Measurements from ENCODE around the gene FMR1. TPM values are rescaled to one million over a fixed set of nuclear protein-coding genes. Genes with fewer than 3 reads are reported as not detected.

The FMR1 gene
- total RNA-seq, 1 donor from 2014 or later, result 29.7 TPM

GRCh38 chrX:147920161-147920666 lies 8.5 kb downstream of the FMR1 start:
- Histone ChIP-seq H3K27ac (no peak overlapping the region), H3K27me3 (no peaks in the 10 kb centered on the region), H3K9me3 (no peaks in the 10 kb centered on the region), H3K4me3 (no peak overlapping the region), H3K36me3 (no peaks in the 10 kb centered on the region), H3K4me1 (peaks cover 18% of the 10 kb centered on the region)
- intact Hi-C loops (cut with DNase I), result no loop called here
- TF ChIP-seq POLR2A (IDR thresholded peaks at IDR 0.05) (no peak), POLR2AphosphoS5 (IDR thresholded peaks at IDR 0.05; ENCODE audit: insufficient read depth in 1 of 2, low read depth in 1 of 2) (no peak), CTCF (IDR thresholded peaks at IDR 0.05) (no peak)
- DNase-seq (ENCODE audit: extremely low spot score in 2 of 2), result no peak

GRCh38 chrX:147923605-147924004 lies 11.9 kb downstream of the FMR1 start:
- no peaks in the 10 kb centered on the region for H3K9me3 ChIP-seq
- H3K36me3 ChIP-seq, result no peaks in the 10 kb centered on the region
- H3K4me1 ChIP-seq, result peaks cover 10% of the 10 kb centered on the region
- H3K27ac ChIP-seq, result no peak overlapping the region
- H3K27me3 ChIP-seq, result no peaks in the 10 kb centered on the region
- intact Hi-C loops (cut with DNase I), result no loop called here
- no peak overlapping the region for H3K4me3 ChIP-seq
- no peak for DNase-seq (ENCODE audit: extremely low spot score in 2 of 2)
- TF ChIP-seq POLR2AphosphoS5 (IDR thresholded peaks at IDR 0.05; ENCODE audit: insufficient read depth in 1 of 2, low read depth in 1 of 2) (no peak), CTCF (IDR thresholded peaks at IDR 0.05) (no peak), POLR2A (IDR thresholded peaks at IDR 0.05) (no peak)

GRCh38 chrX:147927256-147927655 lies 15.5 kb downstream of the FMR1 start:
- no peaks in the 10 kb centered on the region for H3K4me1 ChIP-seq
- H3K36me3 ChIP-seq, result no peaks in the 10 kb centered on the region
- no peak overlapping the region for H3K27ac ChIP-seq
- no peaks in the 10 kb centered on the region for H3K9me3 ChIP-seq
- no peak for DNase-seq (ENCODE audit: extremely low spot score in 2 of 2)
- no peaks in the 10 kb centered on the region for H3K27me3 ChIP-seq
- no peak overlapping the region for H3K4me3 ChIP-seq
- intact Hi-C loops (cut with DNase I), result no loop called here
- TF ChIP-seq POLR2A (IDR thresholded peaks at IDR 0.05) (no peak), CTCF (IDR thresholded peaks at IDR 0.05) (no peak), POLR2AphosphoS5 (IDR thresholded peaks at IDR 0.05; ENCODE audit: insufficient read depth in 1 of 2, low read depth in 1 of 2) (no peak)

GRCh38 chrX:147933815-147934214 lies 22.1 kb downstream of the FMR1 start:
- Histone ChIP-seq H3K4me1 (no peaks in the 10 kb centered on the region), H3K27ac (no peak overlapping the region), H3K4me3 (no peak overlapping the region), H3K9me3 (no peaks in the 10 kb centered on the region), H3K36me3 (no peaks in the 10 kb centered on the region), H3K27me3 (no peaks in the 10 kb centered on the region)
- TF ChIP-seq POLR2AphosphoS5 (IDR thresholded peaks at IDR 0.05; ENCODE audit: insufficient read depth in 1 of 2, low read depth in 1 of 2) (no peak), CTCF (IDR thresholded peaks at IDR 0.05) (no peak), POLR2A (IDR thresholded peaks at IDR 0.05) (no peak)
- intact Hi-C loops (cut with DNase I), result no loop called here
- no peak for DNase-seq (ENCODE audit: extremely low spot score in 2 of 2)

- intact Hi-C loops (cut with DNase I), result no loop called here
- no peaks in the 10 kb centered on the region for H3K27me3 ChIP-seq
- TF ChIP-seq POLR2A (IDR thresholded peaks at IDR 0.05) (no peak), CTCF (IDR thresholded peaks at IDR 0.05) (no peak), POLR2AphosphoS5 (IDR thresholded peaks at IDR 0.05; ENCODE audit: insufficient read depth in 1 of 2, low read depth in 1 of 2) (no peak)
- no peak overlapping the region for H3K27ac ChIP-seq
- H3K4me3 ChIP-seq, result no peak overlapping the region
- no peaks in the 10 kb centered on the region for H3K9me3 ChIP-seq
- H3K36me3 ChIP-seq, result no peaks in the 10 kb centered on the region
- DNase-seq (ENCODE audit: extremely low spot score in 2 of 2), result no peak
- H3K4me1 ChIP-seq, result no peaks in the 10 kb centered on the region
These were observed 23.5 kb downstream of the FMR1 start for GRCh38 chrX:147935156-147935758.

Data from vagina (tissue), 2 donors.